HG03354 (cell line): ENCODE data around the gene TUBG1.

ENCODE experiments used
- ATAC-seq: cut with Tn5 transposase; IDR thresholded peaks from one replicate; pipeline ENCODE4 v1.9.1; 2021; ENCODE audit warnings: mild to moderate bottlenecking; ENCODE audit not compliant: unreplicated experiment, poor library complexity, severe bottlenecking

Gene TUBG1

DNA sequence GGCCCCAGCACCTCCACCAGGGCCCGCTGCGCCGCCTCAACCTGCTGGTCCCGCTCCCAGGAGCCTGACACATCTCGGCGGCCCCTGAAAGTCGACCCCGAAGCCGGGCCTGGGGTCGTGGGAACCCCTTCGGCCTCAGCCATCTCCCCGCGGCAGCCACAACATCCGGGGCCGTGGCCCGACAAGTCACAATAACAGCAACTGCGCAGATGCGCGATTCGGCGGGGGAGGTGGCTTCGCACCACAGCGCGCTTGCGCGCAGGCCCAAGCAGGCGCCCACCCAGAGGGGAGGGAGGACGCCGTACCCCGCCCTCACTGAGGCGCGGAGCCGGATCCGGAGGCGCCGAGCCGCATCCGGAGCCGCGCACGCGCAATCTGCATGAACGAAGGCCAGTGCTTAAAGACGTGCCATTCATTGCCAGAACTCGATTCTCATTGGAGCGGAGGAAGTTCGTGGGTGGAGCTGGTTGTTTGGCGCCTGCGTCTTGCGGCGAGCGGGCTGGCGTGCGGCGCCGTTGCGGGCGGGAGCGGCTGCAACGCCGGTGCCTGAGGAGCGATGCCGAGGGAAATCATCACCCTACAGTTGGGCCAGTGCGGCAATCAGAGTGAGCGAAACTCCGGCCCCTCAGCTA lies at the start of gene TUBG1, which contains the start of gene RETREG3:
Gene TUBG1 (plus strand): TSS at position 502 of the 632 bp plus-strand sequence. CDS start 55 bp downstream, at position 557.
Gene RETREG3 (minus strand): TSS at position 193 of the 632 bp plus-strand sequence. CDS start 50 bp downstream, at position 143.
- peak; percentile 89 for ATAC-seq

DNA sequence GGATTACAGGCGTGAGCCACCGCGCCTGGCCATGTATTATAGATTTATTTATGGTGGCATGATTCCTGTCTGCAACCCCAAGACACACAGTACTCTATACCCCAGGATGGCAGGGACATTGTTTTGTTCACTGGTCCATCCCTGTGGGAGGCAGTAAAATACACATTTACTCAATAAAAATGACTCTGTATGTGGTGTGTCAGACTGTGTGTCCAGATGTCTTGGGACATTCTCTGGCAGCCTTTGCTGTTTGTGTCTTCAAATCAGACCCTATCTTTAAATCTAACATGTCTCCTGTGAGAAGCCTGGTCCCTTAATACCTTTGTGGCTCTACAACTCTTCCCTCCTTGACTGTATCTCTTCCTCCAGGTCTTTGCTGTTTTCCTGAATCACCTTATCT lies 49.2 kb upstream of the TUBG1 start:
- ATAC-seq, result no peak

- peak; percentile 52 for ATAC-seq
These were observed 47.5 kb upstream of the TUBG1 start, which contains the start of gene COASY for GRCh38 chr17:42561897-42562387. Gene COASY (plus strand): TSS chr17:42562148. CDS start chr17:42562623, 475 bp downstream.

GRCh38 chr17:42562388-42563142 lies 46.9 kb upstream of the TUBG1 start:
- no peak for ATAC-seq

- no peak for ATAC-seq
These were observed 46.4 kb upstream of the TUBG1 start for GRCh38 chr17:42563143-42563509.

DNA sequence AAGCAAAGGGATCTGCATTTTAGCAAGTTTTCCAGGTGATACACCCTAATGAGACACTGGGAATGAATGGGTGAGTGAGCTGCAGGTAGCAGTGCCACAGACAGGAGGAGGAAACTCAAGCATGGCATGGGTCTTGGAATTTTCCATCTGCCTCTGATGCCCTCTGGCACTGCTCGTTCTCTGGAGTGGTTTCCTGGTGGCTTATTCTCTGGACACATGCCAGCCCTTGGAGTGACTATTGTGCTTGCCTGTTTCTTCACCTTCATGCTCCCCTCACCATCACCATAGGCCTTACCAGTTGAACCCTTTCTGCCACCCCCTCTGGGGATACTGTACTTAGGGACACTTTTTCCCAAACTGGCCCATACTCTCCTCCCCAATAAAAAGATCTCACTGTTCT lies 45.9 kb upstream of the TUBG1 start:
- no peak for ATAC-seq

GRCh38 chr17:42563950-42564349 lies 45.5 kb upstream of the TUBG1 start:
- ATAC-seq, result no peak

DNA sequence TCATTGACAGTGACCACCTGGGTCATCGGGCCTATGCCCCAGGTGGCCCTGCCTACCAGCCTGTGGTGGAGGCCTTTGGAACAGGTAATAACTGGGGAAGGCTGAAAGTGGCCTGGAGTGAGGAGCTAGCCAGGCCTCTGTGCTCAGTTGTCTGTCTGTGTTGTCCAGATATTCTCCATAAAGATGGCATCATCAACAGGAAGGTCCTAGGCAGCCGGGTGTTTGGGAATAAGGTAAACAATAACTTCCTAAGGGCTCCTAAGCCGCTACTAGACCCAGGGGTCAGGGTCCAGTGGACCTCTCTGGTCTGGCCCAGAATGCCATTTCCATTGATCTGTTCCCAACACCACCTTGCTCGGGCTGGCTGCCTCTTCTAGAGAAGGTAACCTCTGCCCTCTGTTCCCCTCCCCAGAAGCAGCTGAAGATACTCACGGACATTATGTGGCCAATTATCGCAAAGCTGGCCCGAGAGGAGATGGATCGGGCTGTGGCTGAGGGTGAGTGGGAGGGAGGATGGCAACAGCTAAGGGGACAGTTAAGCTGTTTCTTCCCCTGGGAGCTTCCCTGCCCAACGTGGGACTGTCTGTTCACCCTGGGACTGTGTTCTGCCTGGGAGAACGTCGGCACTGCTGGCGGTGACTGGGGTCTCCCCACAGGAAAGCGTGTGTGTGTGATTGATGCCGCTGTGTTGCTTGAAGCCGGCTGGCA lies 44.5 kb upstream of the TUBG1 start:
- no peak for ATAC-seq

DNA sequence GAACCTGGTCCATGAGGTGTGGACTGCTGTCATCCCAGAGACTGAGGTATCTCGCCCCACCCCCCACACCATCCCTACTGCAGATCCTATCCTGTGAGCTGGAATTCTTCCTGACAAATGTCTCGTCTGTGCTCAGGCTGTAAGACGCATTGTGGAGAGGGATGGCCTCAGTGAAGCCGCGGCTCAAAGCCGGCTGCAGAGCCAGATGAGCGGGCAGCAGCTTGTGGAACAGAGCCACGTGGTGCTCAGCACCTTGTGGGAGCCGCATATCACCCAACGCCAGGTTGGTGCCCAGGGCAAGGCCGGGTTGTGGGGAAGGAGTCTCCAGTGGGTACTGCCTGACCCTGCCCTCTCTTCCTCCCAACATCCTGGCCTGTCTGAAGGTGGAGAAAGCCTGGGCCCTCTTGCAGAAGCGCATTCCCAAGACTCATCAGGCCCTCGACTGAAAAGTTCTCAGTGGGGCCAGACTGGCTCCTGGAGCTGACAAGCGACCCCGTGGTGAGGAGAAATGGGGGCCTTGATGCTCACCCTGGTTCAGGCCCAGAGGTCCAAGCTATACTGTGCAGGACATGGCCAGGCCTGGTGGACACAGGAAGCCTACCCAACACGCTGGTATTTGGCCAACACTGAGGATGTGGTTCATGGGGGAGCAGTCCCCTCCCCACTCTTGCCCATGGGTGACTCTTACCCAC lies 43.8 kb upstream of the TUBG1 start:
- ATAC-seq, result no peak

GRCh38 chr17:42566215-42566882 lies 43.1 kb upstream of the TUBG1 start:
- ATAC-seq, result peak; percentile 4

GRCh38 chr17:42566883-42567573 lies 42.5 kb upstream of the TUBG1 start, which contains the start of gene MLX:
Gene MLX (plus strand): TSS chr17:42567100. CDS start chr17:42567125, 25 bp downstream.
- peak; percentile 67 for ATAC-seq

- no peak for ATAC-seq
These were observed 41.0 kb upstream of the TUBG1 start for GRCh38 chr17:42568341-42569111.

DNA sequence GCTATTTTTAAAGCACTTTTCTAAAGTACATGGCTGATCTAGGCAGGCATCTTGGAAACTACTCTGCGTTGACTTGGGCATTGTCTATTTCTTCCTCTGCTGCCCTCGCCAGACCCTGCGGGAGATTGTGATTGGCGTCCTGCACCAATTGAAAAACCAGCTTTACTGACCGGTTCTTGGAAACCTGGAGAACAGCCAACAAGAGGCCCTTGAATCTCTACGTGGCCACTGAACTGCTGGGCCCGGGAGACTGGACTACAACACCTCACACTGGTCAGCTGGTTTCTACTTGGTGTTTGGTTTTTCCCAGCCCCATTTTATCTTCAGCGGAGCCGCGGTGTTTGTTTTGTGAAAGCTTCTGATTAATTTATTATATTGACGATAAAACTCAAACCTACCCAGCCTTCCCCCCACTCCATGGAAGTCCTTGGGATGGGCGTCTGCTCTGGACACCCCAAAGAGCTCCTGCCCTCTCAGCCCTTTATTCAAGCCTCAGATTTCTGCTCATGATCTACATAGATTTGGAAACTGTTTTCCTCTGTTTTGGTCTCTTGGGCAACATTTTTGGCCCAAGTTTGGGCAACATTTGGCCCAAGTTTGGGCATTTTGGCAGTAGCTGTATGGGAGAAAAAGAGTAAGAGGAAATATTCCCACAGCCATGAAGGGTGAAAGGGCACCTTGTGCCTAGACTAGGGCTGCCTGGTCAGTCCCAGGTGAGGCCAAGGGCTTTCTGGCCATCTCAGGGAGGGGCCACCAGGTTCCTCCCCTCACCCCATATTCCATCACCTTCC lies 37.9 kb upstream of the TUBG1 start:
- no peak for ATAC-seq

DNA sequence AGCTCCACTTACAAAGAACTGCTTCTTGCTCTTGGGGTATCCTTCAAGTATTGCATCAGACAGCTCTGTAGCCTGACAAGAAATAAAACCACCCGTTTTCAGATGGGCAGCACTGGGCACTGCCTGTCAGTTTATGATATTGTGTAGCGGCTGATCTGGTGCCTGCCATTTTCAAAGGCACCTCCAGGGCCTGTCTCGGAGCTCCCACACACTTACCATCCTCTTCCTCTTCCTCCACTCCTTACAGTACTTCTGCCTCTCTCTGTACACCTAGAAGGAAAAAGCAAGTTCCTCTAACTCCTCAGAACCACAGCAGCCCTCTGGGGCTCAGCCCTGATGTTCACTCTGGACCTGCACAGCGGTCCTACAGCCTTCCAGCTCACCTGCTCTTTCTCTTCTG lies 36.4 kb upstream of the TUBG1 start:
- no peak for ATAC-seq

GRCh38 chr17:42574463-42574862 lies 35.0 kb upstream of the TUBG1 start:
- ATAC-seq, result no peak

- no peak for ATAC-seq
These were observed 32.3 kb upstream of the TUBG1 start for GRCh38 chr17:42577140-42577531.
